GM18526 (cell line): ENCODE measurements around the gene TMEM260.
A peak's percentile ranks its signal among the peaks of the same experiment; 100 is the strongest.

Experiments
- POLR2A ChIP-seq: IDR thresholded peaks from 3 replicates; pipeline ENCODE4 v1.6.1; 2011; ENCODE audit not compliant: insufficient read length; ENCODE audit errors: extremely low read depth

The TMEM260 gene

GRCh38 chr14:56579345-56580220, at the start of gene TMEM260:
Gene TMEM260 (plus strand): TSS chr14:56579798. CDS start chr14:56579915, 117 bp downstream.
- TF ChIP-seq POLR2A, result peak; percentile 97

GRCh38 chr14:56532546-56532945, 47.1 kb upstream of the TMEM260 start:
- TF ChIP-seq POLR2A, result no peak

GRCh38 chr14:56534656-56535055, 44.9 kb upstream of the TMEM260 start:
- TF ChIP-seq POLR2A, result no peak

GRCh38 chr14:56539862-56540261, 39.7 kb upstream of the TMEM260 start:
- TF ChIP-seq POLR2A, result no peak

GRCh38 chr14:56543436-56543835, 36.2 kb upstream of the TMEM260 start:
- TF ChIP-seq POLR2A, result no peak

- TF ChIP-seq POLR2A, result no peak
These were observed 29.9 kb upstream of the TMEM260 start for GRCh38 chr14:56549721-56550120.

- no peak for TF ChIP-seq POLR2A
These were observed 27.0 kb upstream of the TMEM260 start for GRCh38 chr14:56552615-56553014.

GRCh38 chr14:56554301-56554700, 25.3 kb upstream of the TMEM260 start:
- TF ChIP-seq POLR2A, result no peak

- no peak for TF ChIP-seq POLR2A
These were observed 23.6 kb upstream of the TMEM260 start for GRCh38 chr14:56555921-56556570.

- TF ChIP-seq POLR2A, result no peak
These were observed 20.4 kb upstream of the TMEM260 start for GRCh38 chr14:56559182-56559581.

GRCh38 chr14:56561606-56562005, 18.0 kb upstream of the TMEM260 start:
- no peak for TF ChIP-seq POLR2A

GRCh38 chr14:56562883-56563282, 16.7 kb upstream of the TMEM260 start:
- TF ChIP-seq POLR2A, result no peak

- TF ChIP-seq POLR2A, result no peak
These were observed 10.4 kb upstream of the TMEM260 start for GRCh38 chr14:56569174-56569573.

- TF ChIP-seq POLR2A, result no peak
These were observed 9.3 kb upstream of the TMEM260 start for GRCh38 chr14:56570295-56570694.

- no peak for TF ChIP-seq POLR2A
These were observed 668 bp downstream of the TMEM260 start for GRCh38 chr14:56580221-56580711.
